ENCODE data around the gene SIAH1. TPM values are rescaled to one million over a fixed set of nuclear protein-coding genes. Genes with fewer than 3 reads are reported as not detected.
"Not testable (repeated sequence)": the region's sequence is repeated elsewhere in the genome, so short reads cannot be mapped to it uniquely, and the experiment has no call there.

Gene SIAH1
- total and polyA plus RNA-seq, 2 donors (not counting 1 experiment from before 2014, with no cell fraction given): 21.4 to 59.1 TPM

DNA sequence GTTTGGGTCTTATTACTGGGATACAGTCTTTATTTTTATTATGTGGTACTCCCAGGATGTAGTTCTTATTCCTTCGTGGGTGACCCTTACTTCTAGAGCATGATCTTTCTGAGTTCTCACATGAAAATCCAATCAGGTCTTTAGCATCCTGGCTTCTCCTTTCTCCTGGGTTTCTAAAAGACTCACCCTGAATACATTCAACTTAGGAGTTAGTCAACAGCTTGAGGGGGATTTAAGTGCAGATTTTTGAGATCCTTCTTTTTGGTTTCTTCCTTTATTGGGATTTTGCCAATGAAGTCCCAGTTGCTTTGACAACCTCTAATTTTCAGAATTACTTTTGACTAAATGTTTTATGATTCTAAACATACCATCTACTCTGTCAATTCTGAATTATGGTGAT, 68.2 kb downstream of the SIAH1 start:
- Histone ChIP-seq H2AFZ (ENCODE audit: low read length) (no peak overlapping the region), H3K4me1 (ENCODE audit: control insufficient read depth, extremely low read depth, insufficient read depth, low read length) (peaks cover 8% of the 10 kb centered on the region), H3K27ac (ENCODE audit: insufficient read depth, low read length) (no peak overlapping the region), H3K9me3 (ENCODE audit: control insufficient read depth, insufficient read depth, low read depth, low read length) (no peaks in the 10 kb centered on the region), H4K20me1 (ENCODE audit: control insufficient read depth, extremely low read depth, insufficient read depth, low read length) (no peaks in the 10 kb centered on the region), H3K4me2 (ENCODE audit: extremely low read depth, insufficient read depth, low read length) (peak overlapping the region; percentile 44), H3K9ac (ENCODE audit: insufficient read depth, low read length) (no peak overlapping the region), H3K27me3 (ENCODE audit: control insufficient read depth, insufficient read depth, low read length) (no peaks in the 10 kb centered on the region), H3K4me3 (replicated peaks in 1 of 4; ENCODE audit: control extremely low read depth in 1 of 4, insufficient read depth in 1 of 4, low read depth in 3 of 4, low read length in 4 of 4) (no peak overlapping the region), H3K79me2 (ENCODE audit: control insufficient read depth, insufficient read depth, low read length) (peaks cover 1% of the 10 kb centered on the region), H3K36me3 (ENCODE audit: control insufficient read depth, insufficient read depth, low read length) (no peaks in the 10 kb centered on the region)
- DNase-seq (ENCODE audit: low read depth in 2 of 2): peak in 1 of 2 donors; percentile 3
- TF ChIP-seq, protein P1, sequence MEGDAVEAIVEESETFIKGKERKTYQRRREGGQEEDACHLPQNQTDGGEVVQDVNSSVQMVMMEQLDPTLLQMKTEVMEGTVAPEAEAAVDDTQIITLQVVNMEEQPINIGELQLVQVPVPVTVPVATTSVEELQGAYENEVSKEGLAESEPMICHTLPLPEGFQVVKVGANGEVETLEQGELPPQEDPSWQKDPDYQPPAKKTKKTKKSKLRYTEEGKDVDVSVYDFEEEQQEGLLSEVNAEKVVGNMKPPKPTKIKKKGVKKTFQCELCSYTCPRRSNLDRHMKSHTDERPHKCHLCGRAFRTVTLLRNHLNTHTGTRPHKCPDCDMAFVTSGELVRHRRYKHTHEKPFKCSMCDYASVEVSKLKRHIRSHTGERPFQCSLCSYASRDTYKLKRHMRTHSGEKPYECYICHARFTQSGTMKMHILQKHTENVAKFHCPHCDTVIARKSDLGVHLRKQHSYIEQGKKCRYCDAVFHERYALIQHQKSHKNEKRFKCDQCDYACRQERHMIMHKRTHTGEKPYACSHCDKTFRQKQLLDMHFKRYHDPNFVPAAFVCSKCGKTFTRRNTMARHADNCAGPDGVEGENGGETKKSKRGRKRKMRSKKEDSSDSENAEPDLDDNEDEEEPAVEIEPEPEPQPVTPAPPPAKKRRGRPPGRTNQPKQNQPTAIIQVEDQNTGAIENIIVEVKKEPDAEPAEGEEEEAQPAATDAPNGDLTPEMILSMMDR (conservative IDR thresholded peaks at IDR 0.05 in 1 of 2, IDR thresholded peaks at IDR 0.05 in 1 of 2; ENCODE audit: low read depth in 1 of 2, low read length in 2 of 2): no peak
- TF ChIP-seq EZH2 (IDR thresholded peaks at IDR 0.05; ENCODE audit: low read length, missing control alignments): no peak

DNA sequence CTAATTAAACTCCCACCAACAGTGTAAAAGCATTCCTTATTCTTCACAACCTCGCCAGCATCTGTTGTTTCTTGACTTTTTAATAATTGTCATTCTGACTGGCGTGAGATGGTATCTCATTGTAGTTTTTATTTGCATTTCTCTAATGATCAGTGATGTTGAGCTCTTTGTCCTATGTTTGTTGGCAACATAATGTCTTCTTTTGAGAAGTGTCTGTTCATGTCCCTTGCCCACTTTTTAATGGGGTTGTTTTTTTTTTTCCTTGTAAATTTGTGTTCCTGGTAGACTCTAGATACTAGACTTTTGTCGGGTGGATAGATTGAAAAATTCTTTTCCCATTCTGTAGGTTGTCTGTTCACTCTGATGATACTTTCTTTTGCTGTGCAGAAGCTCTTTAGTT, 71.3 kb downstream of the SIAH1 start:
- H4K20me1 ChIP-seq (ENCODE audit: control insufficient read depth, extremely low read depth, insufficient read depth, low read length): not testable (repeated sequence)

DNA sequence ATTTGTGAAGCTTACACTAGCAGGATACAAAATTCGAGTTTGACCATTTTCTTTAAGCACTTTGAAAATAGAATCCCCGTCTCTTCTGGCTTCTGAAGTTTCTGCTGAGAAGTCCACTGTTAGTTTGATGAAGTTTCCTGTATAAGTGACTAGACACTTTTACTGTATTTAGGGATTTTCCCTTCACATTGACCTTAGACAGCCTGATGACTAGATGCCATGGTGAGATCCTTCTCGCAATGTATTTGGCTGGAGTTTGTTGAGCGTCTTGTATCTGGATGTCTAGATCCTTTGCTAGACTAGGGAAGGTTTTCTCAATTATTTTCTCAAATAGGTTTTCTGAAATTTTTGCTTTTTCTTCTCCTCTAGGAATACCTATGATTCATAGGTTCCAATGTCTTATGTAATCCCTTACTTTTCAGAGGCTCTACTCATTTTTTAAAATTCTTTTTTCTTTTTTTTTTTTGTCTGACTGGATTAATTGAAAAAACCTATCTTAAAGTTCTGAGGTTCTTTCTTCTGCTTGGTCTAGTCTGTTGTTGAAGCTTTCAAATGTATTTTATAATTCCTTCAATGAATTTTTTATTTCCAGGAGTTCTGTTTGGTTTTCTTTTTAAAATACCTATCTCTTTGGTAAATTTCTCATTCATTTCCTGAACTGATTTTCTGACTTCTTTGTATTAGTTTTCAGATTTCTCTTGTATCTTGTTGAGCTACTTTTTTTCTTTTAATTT, 74.1 kb downstream of the SIAH1 start:
- Histone ChIP-seq H3K4me1 (ENCODE audit: control insufficient read depth, extremely low read depth, insufficient read depth, low read length) (no peaks in the 10 kb centered on the region), H3K36me3 (ENCODE audit: control insufficient read depth, insufficient read depth, low read length) (peaks cover 3% of the 10 kb centered on the region), H3K79me2 (ENCODE audit: control insufficient read depth, insufficient read depth, low read length) (peaks cover 1% of the 10 kb centered on the region), H4K20me1 (ENCODE audit: control insufficient read depth, extremely low read depth, insufficient read depth, low read length) (no peaks in the 10 kb centered on the region), H3K4me3 (replicated peaks in 1 of 4; ENCODE audit: control extremely low read depth in 1 of 4, insufficient read depth in 1 of 4, low read depth in 3 of 4, low read length in 4 of 4) (no peak overlapping the region), H3K27me3 (ENCODE audit: control insufficient read depth, insufficient read depth, low read length) (no peaks in the 10 kb centered on the region), H3K9ac (ENCODE audit: insufficient read depth, low read length) (no peak overlapping the region), H3K27ac (ENCODE audit: insufficient read depth, low read length) (no peak overlapping the region), H3K4me2 (ENCODE audit: extremely low read depth, insufficient read depth, low read length) (no peak overlapping the region), H2AFZ (ENCODE audit: low read length) (no peak overlapping the region), H3K9me3 (ENCODE audit: control insufficient read depth, insufficient read depth, low read depth, low read length) (no peaks in the 10 kb centered on the region)
- DNase-seq (ENCODE audit: low read depth in 2 of 2): no peak
- no peak for TF ChIP-seq EZH2 (IDR thresholded peaks at IDR 0.05; ENCODE audit: low read length, missing control alignments)
- TF ChIP-seq, protein P1 (conservative IDR thresholded peaks at IDR 0.05 in 1 of 2, IDR thresholded peaks at IDR 0.05 in 1 of 2; ENCODE audit: low read depth in 1 of 2, low read length in 2 of 2): no peak

More for the DNA sequence above, 71.3 kb downstream of the SIAH1 start:
- H3K4me2 ChIP-seq (ENCODE audit: extremely low read depth, insufficient read depth, low read length); H3K4me1 ChIP-seq (ENCODE audit: control insufficient read depth, extremely low read depth, insufficient read depth, low read length); H3K27ac ChIP-seq (ENCODE audit: insufficient read depth, low read length); H3K79me2 ChIP-seq (ENCODE audit: control insufficient read depth, insufficient read depth, low read length); H2AFZ ChIP-seq (ENCODE audit: low read length); H3K9me3 ChIP-seq (ENCODE audit: control insufficient read depth, insufficient read depth, low read depth, low read length); DNase-seq (ENCODE audit: low read depth in 2 of 2); H3K36me3 ChIP-seq (ENCODE audit: control insufficient read depth, insufficient read depth, low read length); H3K4me3 ChIP-seq (replicated peaks in 1 of 4; ENCODE audit: control extremely low read depth in 1 of 4, insufficient read depth in 1 of 4, low read depth in 3 of 4, low read length in 4 of 4); H3K27me3 ChIP-seq (ENCODE audit: control insufficient read depth, insufficient read depth, low read length); H3K9ac ChIP-seq (ENCODE audit: insufficient read depth, low read length): not testable (repeated sequence)

Other genes starting within 250 kb of the SIAH1 start
- not detected in 2 replicates for gene ABCC12, start 229.4 kb downstream of the SIAH1 start, total RNA-seq
- not detected in 2 replicates for gene ABCC12, start 229.4 kb downstream of the SIAH1 start, polyA plus RNA-seq
- 50.3 and 60.8 TPM in 2 replicates for gene LONP2, start 141.1 kb downstream of the SIAH1 start, total RNA-seq
- 38.4 and 44.0 TPM in 2 replicates for gene LONP2, start 141.1 kb downstream of the SIAH1 start, polyA plus RNA-seq
- under 0.01 and 0.17 TPM in 2 replicates for gene ABCC11, start 137.9 kb downstream of the SIAH1 start, total RNA-seq
- gene ABCC11, start 137.9 kb downstream of the SIAH1 start, polyA plus RNA-seq: 0.20 and 0.25 TPM in 2 replicates
- gene N4BP1, start 224.8 kb upstream of the SIAH1 start, total RNA-seq: 15.5 and 16.4 TPM in 2 replicates
- gene N4BP1, start 224.8 kb upstream of the SIAH1 start, polyA plus RNA-seq: 18.2 and 18.8 TPM in 2 replicates

Data from fibroblast of lung (primary cell).